Measurements from ENCODE around the gene EPAS1.

DNA sequence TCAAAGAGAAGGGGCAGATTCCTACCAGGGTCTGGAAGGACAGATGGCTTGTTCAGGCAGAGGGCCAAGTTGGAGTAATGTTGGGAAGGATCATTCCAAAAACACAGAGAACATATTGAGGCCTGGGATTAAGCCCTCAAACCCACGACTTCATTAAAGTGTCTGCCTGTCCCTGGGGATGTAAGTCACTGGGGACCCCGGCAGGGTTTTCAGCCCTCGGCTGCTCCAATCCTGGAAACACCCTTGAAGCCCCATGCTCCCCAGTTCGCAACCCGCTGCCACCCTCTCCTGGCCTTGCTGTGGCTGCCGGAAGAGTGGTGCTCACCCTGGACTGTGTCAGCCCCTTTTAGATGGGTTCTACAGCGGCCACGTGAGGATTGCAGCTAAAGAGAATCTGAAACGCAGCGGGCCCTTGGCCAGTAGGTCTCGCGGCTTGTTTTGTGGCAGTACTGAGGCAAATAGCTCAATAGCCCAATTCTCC, 79.9 kb downstream of the EPAS1 start:
- TF ChIP-seq EZH2 (IDR thresholded peaks at IDR 0.05; ENCODE audit: insufficient read depth, poor library complexity, severe bottlenecking) (no peak), EZH2phosphoT487 (IDR thresholded peaks at IDR 0.05; ENCODE audit: insufficient read depth, low read depth) (no peak)
